Heart left ventricle (tissue), 16 donors: ENCODE data around the gene CLTB. TPM values are rescaled to one million over a fixed set of nuclear protein-coding genes. Genes with fewer than 3 reads are reported as not detected.

ENCODE experiments used
- ATAC-seq, 4 donors: fragments of 200-7000 bp; cut with Tn5 transposase; one replicate each; pipeline ENCODE4 v1.9.1; 2020 to 2022; ENCODE audit warnings: moderate library complexity in 4 of 4, mild to moderate bottlenecking in 3 of 4, moderate number of reproducible peaks in 1 of 4
- DNase-seq, 5 donors: peaks; one replicate each; pipeline ENCODE4 v3.0.0-alpha.2; 2020
- H3K27ac ChIP-seq, 12 donors: fragments of 200-600 bp; sonication (generic) in 4 of 12; one replicate each; pipeline versions ENCODE4 v1.5.0 to v1.8.0; 2016 to 2022; ENCODE audit warnings: mild to moderate bottlenecking in 2 of 12
- H3K27me3 ChIP-seq, 9 donors: fragments of 200-600 bp; sonication (generic) in 2 of 9; one replicate each; pipeline versions ENCODE4 v1.5.1 to v1.8.0; 2016 to 2022; ENCODE audit warnings: mild to moderate bottlenecking in 3 of 9
- H3K36me3 ChIP-seq, 9 donors: fragments of 200-600 bp; sonication (generic) in 2 of 9; one replicate each; pipeline versions ENCODE4 v1.5.0 to v1.8.0; 2018 to 2022; ENCODE audit warnings: mild to moderate bottlenecking in 2 of 9
- H3K4me1 ChIP-seq, 12 donors: fragments of 200-600 bp; sonication (generic) in 4 of 12; one replicate each; pipeline versions ENCODE4 v1.5.0 to v1.8.0; 2016 to 2022; ENCODE audit warnings: mild to moderate bottlenecking in 3 of 12
- H3K4me3 ChIP-seq, 12 donors: fragments of 200-600 bp; sonication (generic) in 4 of 12; one replicate each; pipeline versions ENCODE4 v1.5.0 to v1.8.0; 2017 to 2022; ENCODE audit warnings: mild to moderate bottlenecking in 9 of 12, moderate library complexity in 4 of 12
- H3K9me3 ChIP-seq, 12 donors: fragments of 200-600 bp; sonication (generic) in 4 of 12; one replicate each; pipeline versions ENCODE4 v1.5.0 to v1.8.0; 2016 to 2022; ENCODE audit warnings: mild to moderate bottlenecking in 1 of 12
- CTCF ChIP-seq, 12 donors: fragments of 200-600 bp; sonication (generic) in 4 of 12; IDR thresholded peaks; one replicate each; pipeline versions ENCODE4 v1.5.0 to v1.8.0; 2018 to 2022; ENCODE audit warnings: antibody characterized with exemption in 12 of 12, mild to moderate bottlenecking in 5 of 12
- POLR2A ChIP-seq, 2 donors: fragments of 450-650 bp; IDR thresholded peaks; one replicate each; pipeline ENCODE4 v1.6.1; 2017; ENCODE audit warnings: antibody characterized with exemption in 2 of 2, mild to moderate bottlenecking in 2 of 2, moderate library complexity in 2 of 2
- WGBS, 4 donors: extraction: QIAGEN DNeasy Blood & Tissue Kit in 2 of 4; methylation state at CpG; one replicate each; pipeline versions ENCODE4 v1.1.5 to v1.1.7; 2013 to 2018; 5-methylcytosine and 5-hydroxymethylcytosine counted together
- intact Hi-C, 10 donors: fragments of 100-400 bp; cut with DNase I; formaldehyde crosslinking; loops; one replicate each; pipeline versions ENCODE4 v1.11.1 to v1.14.2; 2022
- polyA plus RNA-seq, 2 donors: library from polyadenylated mRNA; stranded (reverse); fragments of 200-250 nt; gene quantifications; one replicate each; pipeline ENCODE4 v1.2.3, GENCODE V29; 2013
- total RNA-seq, 9 donors: library from RNA; depleted of rRNA in 2 of 9; stranded (reverse); fragments of >200 nt in 2 of 9; fragmentation: NEBNext Ultra II Directional in 3 of 9; extraction: Animal tissue kit (Norgen Biotek cat#: 25700) in 3 of 9; gene quantifications; one replicate each; pipeline versions ENCODE4 v1.1.0 to v1.2.4, GENCODE V29; 2016 to 2023
- donor health status: ischemic (EF 13 %, LVEDD 7.1; RV severe dilation, severe dysfunction).
- donor health status: healthy with polysubstance abuse.
- donor health status: DM: no; HTN: yes; CAD: no.
- donor health status: DM: no; HTN: no; CAD: no.
- donor health status: ischemic (EF 25% LVEDD 6.9; RV normal size, moderate dysfunction).
- donor health status: ischemic (EF 25% LVEDD 5.7; RV mildly dilated, moderate dysfunction).
- donor health status: healthy.
- donor health status: DM: yes; HTN: yes; CAD: no.
- donor health status: ischemic (EF 35%, LVEDD 5.7; RV mildly dilated, moderate dysfunction).
- donor health status: nonischemic (EF 11% LVEDD 7.7; RV severe dilation, severe dysfunction).
- donor health status: DM: yes; HTN: yes; CAD: no.
- donor health status: PGD.
- donor health status: ischemic (EF 29% LVEDD 5.4; RV normal size, mild dysfunction).
- donor health status: nonischemic (EF 23%, LVEDD 6.1; RV moderate dilation, normal function).

Gene CLTB
- total and polyA plus RNA-seq, 11 donors, result 185 to 464 (median 300) TPM

- H3K27me3 ChIP-seq, result no peaks in the 10 kb centered on the region
- peak overlapping the region; percentile 78 to 99 (median 90) for H3K4me3 ChIP-seq
- H3K9me3 ChIP-seq, result no peaks in the 10 kb centered on the region
- intact Hi-C loops, result loop anchor here in 9 of 10 donors (2.0 to 10.0 kb wide), 8 partner anchors 27 to 560 kb away; partner anchors contain the start of genes RNF44 (in 4 of the 9), CLTB (in 2 of the 9), CDHR2 (in 1 of the 9) and KIAA1191 (in 1 of the 9)
- no peak for TF ChIP-seq CTCF (IDR thresholded peaks at IDR 0.05)
- TF ChIP-seq POLR2A (IDR thresholded peaks at IDR 0.05), result peak in 1 of 2 donors; percentile 17
- peak overlapping the region; percentile 70 to 99 (median 94) for H3K27ac ChIP-seq
- WGBS, 4 donors, result 0% methylated on average over 17 to 34 of the region's 34 CpGs
- peaks cover 0 to 10% (median 0%) of the 10 kb centered on the region in 9 donors for H3K36me3 ChIP-seq
- DNase-seq, result peak in 1 of 5 donors; percentile 83
- H3K4me1 ChIP-seq, result peaks cover 4 to 41% (median 21%) of the 10 kb centered on the region in 12 donors
- ATAC-seq, result peak in 3 of 4 donors; percentile 23 to 47 (median 35)
Observed at GRCh38 chr5:176447591-176447977, 31.2 kb upstream of the CLTB start.

GRCh38 chr5:176446884-176447590 lies 30.7 kb upstream of the CLTB start:
- Histone ChIP-seq H3K9me3 (no peaks in the 10 kb centered on the region), H3K4me1 (peaks cover 4 to 36% (median 21%) of the 10 kb centered on the region in 12 donors), H3K36me3 (peaks cover 0 to 5% (median 0%) of the 10 kb centered on the region in 9 donors), H3K27ac (peak overlapping the region; percentile 70 to 99 (median 94)), H3K27me3 (no peaks in the 10 kb centered on the region), H3K4me3 (peak overlapping the region; percentile 78 to 99 (median 90))
- DNase-seq, result peak in 1 of 5 donors; percentile 8
- 17 to 22% (median 19%) methylated on average over 27 of the region's 27 CpGs for WGBS, 4 donors
- peak in 2 of 4 donors; percentile 0 to 4 for ATAC-seq
- no peak for TF ChIP-seq CTCF (IDR thresholded peaks at IDR 0.05)
- TF ChIP-seq POLR2A (IDR thresholded peaks at IDR 0.05), result no peak
- intact Hi-C loops, result loop anchor here in 9 of 10 donors (2.0 to 10.0 kb wide), 8 partner anchors 26 to 560 kb away; partner anchors contain the start of genes RNF44 (in 4 of the 9), CLTB (in 2 of the 9), CDHR2 (in 1 of the 9) and KIAA1191 (in 1 of the 9)

- Histone ChIP-seq H3K4me3 (no peak overlapping the region), H3K27ac (peak overlapping the region in 1 of 12 donors; percentile 92), H3K4me1 (peaks cover 4 to 33% (median 21%) of the 10 kb centered on the region in 12 donors), H3K9me3 (no peaks in the 10 kb centered on the region), H3K36me3 (peaks cover 0 to 4% (median 0%) of the 10 kb centered on the region in 9 donors), H3K27me3 (no peaks in the 10 kb centered on the region)
- 90 to 93% (median 90%) methylated on average over 9 of the region's 9 CpGs for WGBS, 4 donors
- intact Hi-C loops, result loop anchor here in 9 of 10 donors (2.0 to 10.0 kb wide), 8 partner anchors 25 to 561 kb away; partner anchors contain the start of genes RNF44 (in 4 of the 9), CLTB (in 2 of the 9), CDHR2 (in 1 of the 9) and KIAA1191 (in 1 of the 9)
- DNase-seq (no peak), ATAC-seq (no peak)
- TF ChIP-seq POLR2A (IDR thresholded peaks at IDR 0.05) (no peak), CTCF (IDR thresholded peaks at IDR 0.05) (no peak)
Observed at GRCh38 chr5:176446028-176446665, 29.8 kb upstream of the CLTB start.
